ENCODE data around the gene RAVER1. TPM values are rescaled to one million over a fixed set of nuclear protein-coding genes. Genes with fewer than 3 reads are reported as not detected.

The RAVER1 gene
- total RNA-seq, 1 donor from 2014 or later, result 25.4 TPM

- DNase-seq (peak; percentile 92), ATAC-seq (peak; percentile 49)
- intact Hi-C loops (cut with DNase I), result no loop called here
- peaks cover 2% of the 10 kb centered on the region for H3K36me3 ChIP-seq
- TF ChIP-seq CTCF (IDR thresholded peaks at IDR 0.05), result no peak
- peak overlapping the region; percentile 60 for H3K27ac ChIP-seq
- H3K9me3 ChIP-seq, result no peaks in the 10 kb centered on the region
- peak overlapping the region; percentile 58 for H3K4me3 ChIP-seq
- peaks cover 76% of the 10 kb centered on the region for H3K4me1 ChIP-seq
- peaks cover 42% of the 10 kb centered on the region for H3K27me3 ChIP-seq
These were observed 42.3 kb downstream of the RAVER1 start for GRCh38 chr19:10290876-10291553.

GRCh38 chr19:10290357-10290875 lies 42.9 kb downstream of the RAVER1 start:
- Histone ChIP-seq H3K27me3 (peaks cover 41% of the 10 kb centered on the region), H3K4me3 (peak overlapping the region; percentile 58), H3K27ac (no peak overlapping the region), H3K9me3 (no peaks in the 10 kb centered on the region), H3K36me3 (peaks cover 8% of the 10 kb centered on the region), H3K4me1 (peaks cover 77% of the 10 kb centered on the region)
- intact Hi-C loops (cut with DNase I), result no loop called here
- DNase-seq (no peak), ATAC-seq (no peak)
- no peak for TF ChIP-seq CTCF (IDR thresholded peaks at IDR 0.05)

GRCh38 chr19:10289836-10290356 lies 43.4 kb downstream of the RAVER1 start, which contains the start of gene ICAM5:
Gene ICAM5, plus strand, starts transcription at chr19:10289952. Its CDS starts 92 bp downstream, at chr19:10290044.
- H3K27me3 ChIP-seq, result peaks cover 37% of the 10 kb centered on the region
- no peak for ATAC-seq
- peak within 1 kb of the TSS; percentile 42 for H3K27ac ChIP-seq
- peaks cover 13% of the 10 kb centered on the region for H3K36me3 ChIP-seq
- TF ChIP-seq CTCF (IDR thresholded peaks at IDR 0.05), result no peak
- H3K4me1 ChIP-seq, result peaks cover 77% of the 10 kb centered on the region
- H3K9me3 ChIP-seq, result no peaks in the 10 kb centered on the region
- intact Hi-C loops (cut with DNase I), result no loop called here
- DNase-seq, result no peak
- H3K4me3 ChIP-seq, result peak within 1 kb of the TSS; percentile 58

- Histone ChIP-seq H3K27ac (peak overlapping the region; percentile 42), H3K4me1 (peaks cover 79% of the 10 kb centered on the region), H3K36me3 (peaks cover 19% of the 10 kb centered on the region), H3K9me3 (no peaks in the 10 kb centered on the region), H3K27me3 (peaks cover 33% of the 10 kb centered on the region), H3K4me3 (peak overlapping the region; percentile 58)
- intact Hi-C loops (cut with DNase I), result no loop called here
- TF ChIP-seq CTCF (IDR thresholded peaks at IDR 0.05), result no peak
- ATAC-seq (peak; percentile 5), DNase-seq (peak; percentile 86)
These were observed 44.0 kb downstream of the RAVER1 start for GRCh38 chr19:10289167-10289835.

- Histone ChIP-seq H3K4me1 (peaks cover 82% of the 10 kb centered on the region), H3K9me3 (no peaks in the 10 kb centered on the region), H3K27me3 (peaks cover 27% of the 10 kb centered on the region), H3K36me3 (peaks cover 25% of the 10 kb centered on the region), H3K4me3 (peak overlapping the region; percentile 58), H3K27ac (peak overlapping the region; percentile 42)
- DNase-seq (peak; percentile 79), ATAC-seq (peak; percentile 4)
- TF ChIP-seq CTCF (IDR thresholded peaks at IDR 0.05), result no peak
- intact Hi-C loops (cut with DNase I), result no loop called here
These were observed 44.6 kb downstream of the RAVER1 start for GRCh38 chr19:10288662-10289166.

Measured in upper lobe of right lung (tissue), 1 donor.